ENCODE results near the gene MAP4K4.

DNA sequence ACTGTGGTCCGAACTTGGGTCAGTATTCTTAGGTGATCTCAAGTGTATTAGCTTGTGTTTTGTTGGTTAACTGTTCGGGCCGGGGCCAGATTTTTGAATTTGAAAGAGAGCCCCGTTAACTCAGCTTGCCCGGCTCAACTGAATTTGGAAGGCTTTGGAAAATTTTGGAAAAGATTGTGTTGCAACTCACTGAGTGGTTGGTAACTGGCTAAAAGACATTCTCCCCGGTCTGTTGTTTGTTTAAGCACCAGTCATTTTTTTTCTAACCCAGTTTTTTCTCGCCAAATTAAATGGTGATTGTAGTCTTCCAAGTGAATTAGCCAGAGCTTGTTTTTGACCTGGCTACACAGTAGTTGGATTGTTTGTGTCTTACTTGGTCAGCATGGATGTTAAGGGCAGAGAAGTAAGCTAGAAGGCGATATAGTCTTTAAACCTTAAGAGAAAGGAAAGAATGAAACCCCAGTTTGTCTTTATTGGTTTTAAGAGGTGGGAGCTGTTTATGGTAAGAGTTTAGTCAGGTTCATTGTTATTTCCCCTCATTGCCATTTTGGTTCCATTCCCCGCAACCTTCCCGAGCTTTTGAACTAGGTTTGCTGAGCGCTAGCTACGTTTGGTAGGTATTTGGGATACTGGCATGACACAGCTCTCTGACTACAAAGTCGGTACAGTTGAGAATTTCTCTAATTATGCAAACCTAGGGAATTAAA is 2.4 kb downstream of the MAP4K4 start:
- TF ChIP-seq, protein P1, sequence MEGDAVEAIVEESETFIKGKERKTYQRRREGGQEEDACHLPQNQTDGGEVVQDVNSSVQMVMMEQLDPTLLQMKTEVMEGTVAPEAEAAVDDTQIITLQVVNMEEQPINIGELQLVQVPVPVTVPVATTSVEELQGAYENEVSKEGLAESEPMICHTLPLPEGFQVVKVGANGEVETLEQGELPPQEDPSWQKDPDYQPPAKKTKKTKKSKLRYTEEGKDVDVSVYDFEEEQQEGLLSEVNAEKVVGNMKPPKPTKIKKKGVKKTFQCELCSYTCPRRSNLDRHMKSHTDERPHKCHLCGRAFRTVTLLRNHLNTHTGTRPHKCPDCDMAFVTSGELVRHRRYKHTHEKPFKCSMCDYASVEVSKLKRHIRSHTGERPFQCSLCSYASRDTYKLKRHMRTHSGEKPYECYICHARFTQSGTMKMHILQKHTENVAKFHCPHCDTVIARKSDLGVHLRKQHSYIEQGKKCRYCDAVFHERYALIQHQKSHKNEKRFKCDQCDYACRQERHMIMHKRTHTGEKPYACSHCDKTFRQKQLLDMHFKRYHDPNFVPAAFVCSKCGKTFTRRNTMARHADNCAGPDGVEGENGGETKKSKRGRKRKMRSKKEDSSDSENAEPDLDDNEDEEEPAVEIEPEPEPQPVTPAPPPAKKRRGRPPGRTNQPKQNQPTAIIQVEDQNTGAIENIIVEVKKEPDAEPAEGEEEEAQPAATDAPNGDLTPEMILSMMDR (conservative IDR thresholded peaks at IDR 0.05; ENCODE audit: low read length) = 0 out of 2 replicates have a peak, but pooled peaks have one; percentile 15
- no peak for TF ChIP-seq EZH2phosphoT487 (IDR thresholded peaks at IDR 0.05; ENCODE audit: borderline replicate concordance)
